Fibroblast of mammary gland (primary cell): ENCODE results near the gene KIAA0513.

Source experiments
- DNase-seq: peaks from one replicate; pipeline ENCODE4 v3.0.0-alpha.2; 2010; ENCODE audit warnings: low read depth
- H3K4me3 ChIP-seq: 2 replicates; pipeline ENCODE4 v1.5.1; 2011; ENCODE audit warnings: low read depth, mild to moderate bottlenecking, low read length, moderate library complexity; ENCODE audit not compliant: control insufficient read depth
- TF ChIP-seq, protein P1 (sequence below): conservative IDR thresholded peaks from 2 replicates; pipeline ENCODE4 v1.5.1; 2011; ENCODE audit warnings: low read depth, low read length, inconsistent platforms; ENCODE audit not compliant: control insufficient read depth, insufficient read depth

KIAA0513 gene

DNA sequence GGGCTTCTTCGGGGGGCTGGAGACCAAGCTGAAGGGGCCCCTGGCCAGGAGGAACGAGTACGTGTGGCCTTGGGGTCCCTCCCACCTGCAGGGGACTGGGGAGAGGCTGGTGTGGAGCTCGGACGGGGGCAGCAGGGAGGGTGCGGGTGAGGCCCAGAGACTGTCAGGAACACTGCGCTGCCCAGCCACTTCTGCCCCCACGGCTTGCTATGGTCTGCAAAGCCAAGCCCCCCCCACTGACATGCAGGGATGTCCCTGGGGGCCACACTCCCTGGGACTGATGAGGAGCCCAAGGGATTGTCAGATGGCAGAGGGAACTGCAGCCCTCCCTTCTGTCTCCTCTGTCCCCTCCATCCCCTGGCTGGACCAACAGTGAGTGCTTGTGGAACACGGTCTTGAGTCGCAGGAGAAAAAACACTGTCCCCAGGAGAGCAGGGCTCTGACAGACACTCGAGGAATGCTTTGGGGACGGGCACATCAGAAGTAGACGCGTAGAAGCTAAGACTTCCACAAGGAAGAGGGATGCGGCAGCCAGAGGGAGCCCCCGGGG, 50.1 kb downstream of the KIAA0513 start:
- TF ChIP-seq, protein P1, sequence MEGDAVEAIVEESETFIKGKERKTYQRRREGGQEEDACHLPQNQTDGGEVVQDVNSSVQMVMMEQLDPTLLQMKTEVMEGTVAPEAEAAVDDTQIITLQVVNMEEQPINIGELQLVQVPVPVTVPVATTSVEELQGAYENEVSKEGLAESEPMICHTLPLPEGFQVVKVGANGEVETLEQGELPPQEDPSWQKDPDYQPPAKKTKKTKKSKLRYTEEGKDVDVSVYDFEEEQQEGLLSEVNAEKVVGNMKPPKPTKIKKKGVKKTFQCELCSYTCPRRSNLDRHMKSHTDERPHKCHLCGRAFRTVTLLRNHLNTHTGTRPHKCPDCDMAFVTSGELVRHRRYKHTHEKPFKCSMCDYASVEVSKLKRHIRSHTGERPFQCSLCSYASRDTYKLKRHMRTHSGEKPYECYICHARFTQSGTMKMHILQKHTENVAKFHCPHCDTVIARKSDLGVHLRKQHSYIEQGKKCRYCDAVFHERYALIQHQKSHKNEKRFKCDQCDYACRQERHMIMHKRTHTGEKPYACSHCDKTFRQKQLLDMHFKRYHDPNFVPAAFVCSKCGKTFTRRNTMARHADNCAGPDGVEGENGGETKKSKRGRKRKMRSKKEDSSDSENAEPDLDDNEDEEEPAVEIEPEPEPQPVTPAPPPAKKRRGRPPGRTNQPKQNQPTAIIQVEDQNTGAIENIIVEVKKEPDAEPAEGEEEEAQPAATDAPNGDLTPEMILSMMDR = no peak
- no peak for DNase-seq
- H3K4me3 ChIP-seq = no peak overlapping the region

DNA sequence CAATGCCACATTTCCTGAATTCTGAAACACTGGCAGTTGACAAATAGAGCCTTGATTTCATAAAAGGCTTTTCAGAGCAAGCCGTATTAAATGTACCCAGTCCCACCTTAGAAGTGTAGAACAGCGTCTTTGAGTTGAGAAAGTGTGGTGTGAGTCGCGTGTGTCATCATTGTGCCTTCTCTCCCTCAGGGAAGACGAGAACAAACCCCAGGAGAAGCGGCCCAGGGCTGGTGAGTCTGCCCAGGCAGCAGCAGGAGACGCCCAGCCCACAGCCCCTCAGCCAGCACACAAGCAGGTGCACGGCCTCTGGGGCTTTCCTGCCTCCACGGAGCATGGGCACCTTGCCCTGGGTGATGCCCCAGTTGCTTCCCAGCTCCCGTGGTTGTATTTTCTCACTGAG, 50.6 kb downstream of the KIAA0513 start:
- DNase-seq = no peak
- TF ChIP-seq, protein P1 = no peak
- H3K4me3 ChIP-seq = no peak overlapping the region

DNA sequence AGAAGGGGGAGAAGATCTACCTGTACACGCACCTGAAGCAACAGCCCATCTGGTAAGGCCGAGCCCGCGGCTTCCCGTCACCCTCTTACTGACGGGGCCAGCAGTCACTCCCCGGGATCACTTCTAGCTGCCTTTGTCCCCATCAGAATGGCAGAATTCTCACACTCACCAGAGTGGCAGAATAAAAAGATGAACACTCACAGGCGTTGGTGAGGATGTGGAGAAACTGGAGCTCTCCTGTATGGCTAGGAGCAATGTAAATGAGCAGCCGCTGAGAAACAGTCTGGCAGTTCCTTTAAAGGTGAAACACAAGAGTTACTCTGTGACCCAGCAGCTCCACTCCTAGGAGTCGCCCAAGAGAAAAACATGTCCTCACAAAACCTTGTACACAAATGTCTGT, 51.4 kb downstream of the KIAA0513 start:
- TF ChIP-seq, protein P1 = no peak

DNA sequence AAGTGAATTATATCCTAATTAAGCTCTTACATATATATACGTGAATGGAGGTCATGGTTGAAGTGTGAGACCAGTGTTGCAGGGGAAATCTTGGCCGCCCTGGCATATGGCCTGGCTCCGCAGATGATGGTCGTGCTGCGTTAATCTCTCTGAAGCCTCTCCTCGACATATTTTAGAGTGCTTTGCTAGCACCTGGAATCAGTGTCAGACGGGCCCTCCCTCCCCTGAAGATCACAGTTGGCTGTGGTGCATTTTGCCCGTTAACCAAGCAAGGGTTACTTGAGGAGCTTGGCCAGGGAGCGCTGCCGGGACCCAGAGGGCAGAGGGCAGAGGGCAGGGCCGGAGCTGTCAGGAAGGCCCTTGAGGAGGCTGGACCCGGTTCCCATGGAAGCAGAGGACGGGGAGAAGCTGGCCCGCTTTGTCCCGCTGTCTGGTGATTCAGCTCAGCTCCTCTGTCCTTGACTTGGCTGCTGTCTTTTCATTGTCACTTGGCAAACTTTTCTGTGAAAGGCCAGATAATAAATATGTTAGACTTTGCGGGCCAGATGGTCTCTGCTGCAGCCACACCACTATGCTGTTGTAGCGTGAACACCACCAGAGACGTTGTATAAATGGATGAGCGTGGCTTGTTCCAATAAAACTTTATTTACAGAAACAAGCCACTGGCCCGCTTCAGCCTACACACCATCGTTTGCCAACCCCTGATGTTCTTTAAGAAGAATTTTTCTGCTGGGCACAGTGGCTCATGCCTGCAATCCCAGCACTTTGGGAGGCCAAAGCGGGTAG, 52.4 kb downstream of the KIAA0513 start:
- no peak for DNase-seq
- TF ChIP-seq, protein P1 = no peak
- H3K4me3 ChIP-seq = no peak overlapping the region

More for the DNA sequence above, 51.4 kb downstream of the KIAA0513 start:
- DNase-seq = no peak
- H3K4me3 ChIP-seq = no peak overlapping the region

DNA sequence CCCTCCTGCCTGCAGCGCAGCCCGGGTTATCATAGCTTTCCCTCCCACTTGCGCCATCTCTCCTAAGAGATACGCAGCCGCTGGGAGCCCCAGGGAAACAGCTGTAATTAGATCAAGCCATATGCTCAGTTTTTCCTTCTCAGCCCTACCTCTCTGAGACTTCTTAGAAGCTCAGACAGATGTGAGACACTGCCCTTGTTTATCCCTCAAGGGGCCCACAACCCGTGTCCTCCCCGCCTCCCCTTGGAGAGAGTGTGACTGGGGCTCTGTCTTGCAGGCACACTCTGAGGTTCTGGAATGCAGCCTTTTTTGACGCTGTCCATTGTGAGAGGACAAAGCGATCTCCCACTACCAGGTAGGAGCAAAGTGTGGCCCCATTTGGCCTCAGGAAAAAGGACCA, 53.4 kb downstream of the KIAA0513 start:
- TF ChIP-seq, protein P1 = no peak

DNA sequence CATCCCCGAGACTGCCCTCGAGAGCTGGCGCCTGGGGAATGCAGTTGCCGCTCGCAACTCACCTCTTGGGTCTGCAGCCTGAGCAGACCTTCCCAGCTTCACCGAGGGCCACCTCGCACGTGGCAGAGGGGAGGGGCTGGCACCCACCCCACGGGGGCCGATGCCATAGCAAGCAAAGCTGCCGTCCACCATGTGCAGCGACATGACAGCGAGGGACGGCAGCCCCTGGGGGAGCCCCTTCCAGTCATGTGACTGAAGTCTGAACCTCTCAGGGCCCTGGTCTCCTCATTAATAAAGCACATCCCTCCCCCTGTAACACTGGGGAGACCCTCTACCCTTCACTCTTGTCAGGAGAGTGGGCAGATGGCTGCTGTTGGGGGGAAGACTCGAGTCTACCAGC, 54.2 kb downstream of the KIAA0513 start:
- no peak for DNase-seq
- no peak overlapping the region for H3K4me3 ChIP-seq
- TF ChIP-seq, protein P1 = no peak

More for the DNA sequence above, 53.4 kb downstream of the KIAA0513 start:
- DNase-seq = no peak
- no peak overlapping the region for H3K4me3 ChIP-seq
